Stimulated activated CD4-positive, alpha-beta T cell treated with anti-CD3 and anti-CD28 coated beads, TNF-alpha, amount 100 ng/mL, for 4 hours (primary cell): ENCODE data around the gene MEAF6.
A peak's percentile ranks its signal among the peaks of the same experiment; 100 is the strongest.

ENCODE experiments used
- DNase-seq, 3 experiments: peaks; one replicate each; pipeline ENCODE4 v3.0.0-alpha.2; 2020; ENCODE audit warnings: low read depth in 3 of 3

Gene MEAF6

DNA sequence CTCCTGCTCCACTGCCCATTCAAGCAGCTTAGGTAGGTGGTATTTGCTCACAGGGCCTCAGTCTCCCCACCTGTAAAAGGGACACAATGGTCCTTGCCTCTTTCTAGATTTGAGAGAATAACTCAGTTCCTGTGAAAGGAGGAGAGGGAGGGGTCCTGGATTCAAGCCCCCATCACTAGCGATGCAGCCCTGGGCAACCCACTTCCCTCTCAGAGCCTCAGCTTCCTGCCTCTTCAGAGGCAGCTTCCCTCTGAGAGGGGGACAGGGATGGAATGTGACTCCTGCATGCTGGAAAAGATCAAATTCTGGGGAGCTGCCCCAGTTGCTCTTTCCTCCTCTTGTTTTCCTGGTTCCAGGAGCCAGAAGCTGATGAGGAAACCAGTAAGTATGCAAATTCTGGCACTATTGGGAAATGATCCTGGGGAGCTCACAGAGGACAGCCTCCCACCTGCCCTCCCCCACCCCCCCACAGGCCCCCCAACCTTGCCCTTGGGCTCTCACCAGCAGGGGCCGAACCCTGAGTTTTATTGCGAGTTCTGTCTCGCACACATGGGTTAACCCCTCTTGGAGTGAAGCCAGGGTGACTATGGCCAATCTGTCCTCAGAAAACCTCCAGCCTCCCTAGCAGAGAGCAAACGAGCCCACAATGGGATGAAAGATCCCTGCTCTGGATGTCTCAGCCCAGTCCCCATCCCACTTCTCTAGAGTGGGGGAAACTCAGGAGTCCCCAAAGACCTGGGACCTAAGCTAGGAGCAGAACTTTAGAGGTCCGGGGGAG, 28.5 kb downstream of the MEAF6 start:
- DNase-seq: no peak

DNA sequence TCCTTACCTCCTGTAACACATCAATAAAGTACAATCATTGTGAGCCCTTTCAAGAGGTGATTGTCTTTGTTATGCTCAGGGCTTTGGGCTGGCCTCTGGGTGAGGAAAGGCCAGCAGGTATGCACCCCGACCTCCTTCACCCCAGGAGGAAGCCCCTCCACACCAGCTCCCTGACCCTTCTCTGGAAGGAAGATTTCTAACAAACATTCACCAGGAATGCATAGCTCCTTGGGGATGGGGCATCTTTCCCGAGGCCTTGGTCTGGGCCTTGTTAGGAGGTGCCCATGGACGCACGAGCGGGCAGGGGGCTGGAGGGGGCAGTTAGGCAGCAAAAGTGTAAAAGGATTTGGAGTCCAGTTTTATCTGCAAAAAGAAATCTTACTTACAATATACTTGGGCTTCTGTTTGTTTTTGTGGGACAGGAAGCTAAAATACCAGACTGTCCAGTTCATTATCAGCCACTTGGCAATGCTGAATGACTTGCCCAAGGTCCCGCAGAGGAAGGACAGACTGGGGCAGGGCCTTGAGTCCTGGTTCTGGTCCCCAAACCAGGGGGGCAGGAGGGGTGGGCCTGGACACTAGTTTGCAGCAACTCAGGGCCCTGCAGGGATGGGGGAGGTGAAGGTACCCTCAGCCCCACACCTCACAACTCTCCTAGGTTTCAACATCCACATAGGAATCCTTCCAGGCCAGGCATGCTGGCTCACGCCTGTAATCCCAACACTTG, 30.1 kb downstream of the MEAF6 start:
- DNase-seq: no peak

DNA sequence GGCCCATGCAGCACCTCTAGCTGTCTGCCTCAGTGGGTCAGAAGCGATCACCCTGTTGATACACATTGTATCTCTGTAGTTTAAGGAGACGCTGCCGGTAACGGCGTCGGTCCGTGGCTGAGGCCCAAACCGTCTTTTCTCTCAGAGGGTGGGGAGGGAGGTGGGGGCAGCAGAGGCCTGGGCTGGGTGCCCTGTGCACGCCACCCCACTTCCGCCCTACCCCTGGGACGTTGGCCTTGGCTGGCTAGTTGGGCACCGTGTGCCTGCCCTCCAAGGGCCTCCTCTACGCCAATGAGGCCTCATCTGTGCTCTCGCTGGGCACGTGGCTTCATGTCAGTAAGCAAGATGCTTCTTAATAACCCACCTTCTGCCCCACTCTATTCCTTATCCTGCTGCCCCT, 30.8 kb downstream of the MEAF6 start:
- no peak for DNase-seq

DNA sequence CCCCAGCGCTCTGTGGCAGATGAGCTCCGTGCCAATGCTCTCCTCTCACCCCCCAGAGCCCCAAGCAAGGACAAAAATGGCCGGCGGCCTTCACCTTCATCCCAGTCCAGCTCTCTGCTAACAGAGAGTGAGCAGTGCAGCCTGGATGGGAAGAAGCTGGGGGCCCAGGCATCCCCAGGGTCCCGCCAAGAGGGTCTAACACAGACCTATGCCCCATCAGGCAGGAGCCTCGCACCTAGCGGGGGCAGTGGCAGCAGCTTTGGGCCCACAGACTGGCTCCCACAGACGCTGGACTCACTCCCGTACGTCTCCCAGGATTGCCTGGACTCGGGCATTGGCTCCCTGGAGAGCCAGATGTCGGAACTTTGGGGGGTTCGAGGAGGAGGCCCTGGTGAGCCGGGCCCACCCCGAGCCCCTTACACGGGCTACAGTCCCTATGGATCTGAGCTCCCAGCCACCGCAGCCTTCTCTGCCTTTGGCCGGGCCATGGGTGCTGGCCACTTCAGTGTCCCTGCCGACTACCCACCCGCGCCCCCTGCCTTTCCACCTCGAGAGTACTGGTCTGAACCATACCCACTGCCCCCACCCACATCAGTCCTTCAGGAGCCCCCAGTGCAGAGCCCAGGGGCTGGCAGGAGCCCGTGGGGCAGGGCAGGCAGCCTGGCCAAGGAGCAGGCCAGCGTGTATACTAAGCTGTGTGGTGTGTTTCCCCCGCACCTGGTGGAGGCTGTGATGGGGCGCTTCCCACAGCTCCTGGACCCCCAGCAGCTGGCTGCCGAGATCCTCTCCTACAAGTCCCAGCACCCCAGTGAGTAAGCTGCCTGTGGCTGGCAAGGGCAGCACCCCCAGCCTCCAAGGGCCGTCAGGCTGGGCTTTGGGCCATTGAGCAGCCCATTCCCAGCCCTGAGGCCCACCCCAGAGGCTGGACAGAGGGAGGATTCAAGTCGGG, 31.5 kb downstream of the MEAF6 start:
- no peak for DNase-seq

- no peak for DNase-seq
These were observed 32.4 kb downstream of the MEAF6 start for GRCh38 chr1:37482004-37482785.

DNA sequence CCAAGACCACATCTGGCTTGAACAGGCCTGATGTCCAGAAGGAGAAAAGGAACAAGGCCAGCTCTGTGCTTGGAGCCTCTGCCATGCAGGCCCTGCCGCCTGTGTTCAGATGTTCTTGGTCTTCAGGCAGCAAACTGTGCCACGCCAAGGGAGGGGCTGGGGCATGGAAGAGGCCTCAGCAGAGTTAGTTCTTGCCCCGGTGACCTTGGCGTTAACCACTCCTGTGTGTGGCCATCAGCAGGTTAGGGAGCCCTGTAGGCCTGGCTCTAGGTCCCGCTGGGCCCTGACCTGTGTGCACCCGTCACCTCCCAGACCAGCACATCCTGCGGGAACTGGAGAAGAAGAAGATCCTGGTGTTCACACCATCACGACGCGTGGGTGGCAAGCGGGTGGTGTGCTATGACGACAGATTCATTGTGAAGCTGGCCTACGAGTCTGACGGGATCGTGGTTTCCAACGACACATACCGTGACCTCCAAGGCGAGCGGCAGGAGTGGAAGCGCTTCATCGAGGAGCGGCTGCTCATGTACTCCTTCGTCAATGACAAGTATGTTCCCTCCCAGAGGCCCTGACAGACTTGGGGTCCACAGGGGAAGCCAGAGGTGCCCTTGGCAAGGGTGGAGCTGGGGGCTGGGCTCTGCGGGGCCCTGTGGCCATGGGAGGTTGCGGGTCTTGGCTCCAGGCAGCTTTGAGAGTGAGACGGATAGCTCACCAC, 33.1 kb downstream of the MEAF6 start:
- DNase-seq: no peak

DNA sequence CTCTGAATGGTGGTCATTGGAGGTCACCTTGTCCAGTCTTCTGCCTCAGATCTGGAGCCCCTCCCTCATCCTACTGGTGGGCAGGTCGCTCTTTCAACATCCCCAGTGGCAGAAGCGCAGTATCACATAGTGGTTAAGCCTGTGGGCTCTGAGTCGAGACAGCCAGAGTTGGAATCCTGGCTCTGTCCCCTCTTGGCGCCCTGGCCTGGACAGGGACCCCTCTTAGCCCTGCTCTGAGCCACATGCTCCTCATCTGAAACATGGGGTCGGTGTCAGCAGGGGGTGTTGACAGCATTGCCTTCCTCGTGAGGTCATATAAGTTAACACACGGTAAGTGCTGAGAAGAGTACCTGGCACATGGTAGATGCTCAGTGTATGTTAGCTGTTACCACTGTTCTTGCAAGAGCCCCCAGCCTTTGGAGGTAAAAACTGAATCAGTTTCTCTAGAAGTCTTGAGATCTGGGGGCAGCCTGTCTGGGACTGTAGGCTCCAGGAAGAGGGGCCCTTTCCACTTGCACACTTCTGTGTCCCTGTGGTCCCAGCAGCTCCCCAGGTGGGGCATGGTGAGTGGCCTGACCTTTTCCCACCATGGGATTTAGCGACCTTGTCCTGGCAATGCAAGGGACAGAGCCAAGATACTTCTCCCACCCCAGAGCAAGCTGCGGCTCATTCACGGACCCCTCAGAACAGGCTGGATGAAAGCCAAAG, 33.8 kb downstream of the MEAF6 start:
- no peak for DNase-seq

DNA sequence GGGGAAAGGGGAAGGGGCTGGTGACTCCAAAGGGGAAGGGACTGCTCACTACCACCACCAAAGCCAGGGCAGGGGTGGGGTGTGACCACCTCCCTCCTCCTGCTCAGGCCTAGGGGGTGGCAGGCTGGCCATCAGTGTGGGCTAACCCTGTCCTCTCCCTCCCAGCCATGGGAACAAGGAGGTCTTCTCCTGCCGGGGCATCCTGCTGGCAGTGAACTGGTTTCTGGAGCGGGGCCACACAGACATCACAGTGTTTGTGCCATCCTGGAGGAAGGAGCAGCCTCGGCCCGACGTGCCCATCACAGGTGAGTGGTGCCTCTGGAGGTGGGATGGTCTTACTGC, 34.5 kb downstream of the MEAF6 start:
- no peak for DNase-seq

DNA sequence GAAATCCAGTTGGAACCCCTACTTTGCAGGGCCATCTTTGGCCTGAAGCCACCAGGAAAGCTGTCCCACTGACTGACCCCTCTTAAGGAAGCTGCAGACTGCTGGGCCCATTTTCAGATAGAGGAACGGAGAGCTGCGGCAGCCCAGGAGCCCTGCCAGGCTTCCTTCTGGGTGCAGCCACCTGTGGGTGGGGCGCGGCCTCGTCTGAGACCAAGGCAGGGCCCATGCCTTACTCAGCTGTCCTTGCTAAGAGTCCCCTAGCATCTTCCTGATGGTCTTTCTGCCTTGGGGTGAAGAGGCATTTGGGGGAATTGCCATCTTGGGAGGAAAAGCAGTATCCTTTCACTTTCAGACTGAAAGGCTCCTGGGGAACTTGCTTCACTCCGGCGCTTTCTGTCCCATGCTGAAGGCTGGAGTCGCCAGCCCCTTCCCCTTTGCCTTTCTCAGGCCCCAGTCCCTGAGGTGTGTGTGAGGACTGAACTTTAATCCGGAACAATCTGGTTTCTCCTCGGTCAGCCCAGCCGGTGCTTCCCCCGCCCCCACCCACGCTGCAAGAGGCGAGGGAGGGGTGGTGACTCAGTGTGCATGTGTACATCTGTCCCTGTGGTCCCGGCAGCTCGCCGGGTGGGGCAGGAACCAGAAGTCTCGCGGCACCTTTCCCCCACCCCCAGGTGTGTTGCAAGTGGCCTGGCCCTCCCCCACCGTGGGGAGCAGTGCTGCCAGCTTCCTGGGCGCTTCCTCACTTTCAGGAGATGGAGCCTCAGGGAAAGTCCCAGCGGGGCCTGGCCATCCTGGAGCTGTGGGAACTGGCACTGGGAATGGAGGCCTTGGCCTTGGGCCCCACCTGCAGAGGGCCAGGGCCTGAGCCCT, 35.1 kb downstream of the MEAF6 start:
- DNase-seq: peak; percentile 82 to 94 (median 88)

- DNase-seq: no peak
These were observed 35.7 kb downstream of the MEAF6 start for GRCh38 chr1:37478890-37479254.

GRCh38 chr1:37478451-37478881, 36.1 kb downstream of the MEAF6 start:
- DNase-seq: peak in 1 of 3 experiments; percentile 49

GRCh38 chr1:37477946-37478345, 36.6 kb downstream of the MEAF6 start:
- DNase-seq: no peak

GRCh38 chr1:37477198-37477931, 37.2 kb downstream of the MEAF6 start:
- peak; percentile 71 to 89 (median 85) for DNase-seq

GRCh38 chr1:37476460-37477197, 37.9 kb downstream of the MEAF6 start:
- no peak for DNase-seq

DNA sequence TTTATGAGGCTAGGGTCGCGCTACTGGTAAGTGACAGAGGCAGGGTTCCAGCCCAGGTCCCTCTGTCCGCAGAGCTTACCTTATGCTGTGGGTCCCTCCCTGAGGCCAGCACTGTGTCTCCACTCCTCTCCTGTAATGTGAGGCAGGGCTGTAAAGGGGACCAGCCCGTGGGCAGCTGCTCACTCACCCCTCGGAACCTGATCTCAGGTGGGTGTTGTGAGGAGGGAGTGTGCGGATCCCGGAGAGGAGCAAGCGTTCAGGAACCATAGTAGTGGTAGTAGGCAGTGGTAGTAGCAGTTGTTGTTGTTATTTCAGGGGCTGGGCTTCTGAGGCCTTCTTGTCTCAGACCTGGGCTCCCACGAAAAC, 38.5 kb downstream of the MEAF6 start:
- no peak for DNase-seq

DNA sequence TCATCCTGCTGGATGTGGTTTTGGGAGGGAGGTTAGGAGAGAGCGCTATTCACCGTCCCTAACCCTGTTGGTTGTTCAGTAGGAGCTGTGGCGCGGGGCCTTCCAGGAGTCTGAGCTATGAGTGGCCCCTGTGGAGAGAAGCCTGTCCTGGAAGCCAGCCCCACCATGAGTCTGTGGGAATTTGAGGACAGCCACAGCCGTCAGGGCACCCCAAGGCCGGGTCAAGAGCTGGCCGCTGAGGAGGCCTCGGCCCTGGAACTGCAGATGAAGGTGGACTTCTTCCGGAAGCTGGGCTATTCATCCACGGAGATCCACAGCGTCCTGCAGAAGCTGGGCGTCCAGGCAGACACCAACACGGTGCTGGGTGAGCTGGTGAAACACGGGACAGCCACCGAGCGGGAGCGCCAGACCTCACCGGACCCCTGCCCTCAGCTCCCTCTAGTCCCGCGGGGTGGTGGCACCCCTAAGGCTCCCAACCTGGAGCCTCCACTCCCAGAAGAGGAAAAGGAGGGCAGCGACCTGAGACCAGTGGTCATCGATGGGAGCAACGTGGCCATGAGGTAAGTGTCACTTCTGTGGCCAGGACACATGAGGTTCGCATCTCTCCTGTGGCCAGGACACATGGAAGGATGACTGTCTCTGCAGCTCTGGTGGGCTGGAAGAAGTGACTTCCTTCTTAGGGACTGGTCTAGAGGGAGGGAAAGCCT, 39.0 kb downstream of the MEAF6 start:
- DNase-seq: no peak

GRCh38 chr1:37474697-37475379, 39.7 kb downstream of the MEAF6 start:
- no peak for DNase-seq
